Peyer's patch (tissue), 4 donors: ENCODE results near the gene C1QL1.

Experiments
- CTCF ChIP-seq, 6 experiments: fragments of 450-650 bp in 4 of 6; fragments of 200-600 bp in 2 of 6; sonication (generic) in 1 of 6; IDR thresholded peaks; one replicate each; pipeline ENCODE4 v1.5.1; 2017 to 2019; ENCODE audit warnings: antibody characterized with exemption in 6 of 6, mild to moderate bottlenecking in 3 of 6, moderate library complexity in 1 of 6
- POLR2A ChIP-seq, 2 donors: fragments of 450-650 bp; IDR thresholded peaks; one replicate each; pipeline ENCODE4 v1.5.1; 2017; ENCODE audit warnings: antibody characterized with exemption in 2 of 2, mild to moderate bottlenecking in 2 of 2, moderate library complexity in 2 of 2

GRCh38 chr17:44977065-44977464 is 9.0 kb upstream of the C1QL1 start:
- no peak for TF ChIP-seq CTCF (IDR thresholded peaks at IDR 0.05)
- no peak for TF ChIP-seq POLR2A (IDR thresholded peaks at IDR 0.05)
